SK-N-MC (cell line): ENCODE measurements around the gene PROK2.

ENCODE experiments used
- DNase-seq: peaks from one replicate; pipeline ENCODE4 v3.0.0-alpha.2; 2011; ENCODE audit warnings: low read depth, low spot score
- H3K27ac ChIP-seq: fragments of 200-600 bp; sonication (generic); 2 replicates; pipeline ENCODE4 v1.5.1; 2016; ENCODE audit warnings: mixed run types
- H3K36me3 ChIP-seq: fragments of 200-600 bp; sonication (generic); 2 replicates; pipeline ENCODE4 v1.6.1; 2017; ENCODE audit warnings: antibody characterized with exemption, low read length, mixed read lengths; ENCODE audit not compliant: insufficient read depth
- H3K4me3 ChIP-seq: fragments of 200-600 bp; sonication (generic); 2 replicates; pipeline ENCODE4 v1.5.1; 2016
- H3K9ac ChIP-seq: fragments of 200-600 bp; sonication (generic); 2 replicates; pipeline ENCODE4 v1.8.0; 2017; ENCODE audit warnings: mixed run types, mixed read lengths; ENCODE audit not compliant: insufficient read length
- H3K9me3 ChIP-seq: fragments of 200-600 bp; sonication (generic); 2 replicates; pipeline ENCODE4 v1.6.1; 2017; ENCODE audit warnings: low read depth, mild to moderate bottlenecking, antibody characterized with exemption, low read length, moderate library complexity, mixed read lengths
- EZH2 ChIP-seq: fragments of 200-600 bp; sonication (generic); IDR thresholded peaks from one replicate; pipeline ENCODE4 v1.6.1; 2017; ENCODE audit warnings: antibody characterized with exemption
- FOXP2 ChIP-seq: optimal IDR thresholded peaks from 2 replicates; pipeline ENCODE3; 2011; ENCODE audit warnings: mild to moderate bottlenecking, moderate library complexity; ENCODE audit not compliant: insufficient read depth; ENCODE audit errors: extremely low read length, control extremely low read depth
- POLR2AphosphoS5 ChIP-seq: IDR thresholded peaks from 2 replicates; pipeline ENCODE4 v1.6.1; 2012; ENCODE audit warnings: mild to moderate bottlenecking, low read depth, low read length, borderline replicate concordance

PROK2 gene

GRCh38 chr3:71784914-71785531, at the start of gene PROK2:
PROK2 (minus strand) TSS chr3:71785148; CDS start chr3:71785052, 96 bp downstream.
- no peaks in the 10 kb centered on the region for H3K36me3 ChIP-seq
- no peak within 1 kb of the TSS for H3K27ac ChIP-seq
- peak within 1 kb of the TSS; percentile 80 for H3K4me3 ChIP-seq
- no peak for DNase-seq
- TF ChIP-seq FOXP2: no peak
- TF ChIP-seq POLR2AphosphoS5: peak; percentile 25; the same call in 1 of the 2 replicates
- no peak for TF ChIP-seq EZH2
- H3K9me3 ChIP-seq: no peaks in the 10 kb centered on the region
- H3K9ac ChIP-seq: peak within 1 kb of the TSS; percentile 64

- DNase-seq: no peak
- TF ChIP-seq EZH2 (no peak), POLR2AphosphoS5 (no peak), FOXP2 (no peak)
Measured at GRCh38 chr3:71831599-71831998, 46.7 kb upstream of the PROK2 start.

DNA sequence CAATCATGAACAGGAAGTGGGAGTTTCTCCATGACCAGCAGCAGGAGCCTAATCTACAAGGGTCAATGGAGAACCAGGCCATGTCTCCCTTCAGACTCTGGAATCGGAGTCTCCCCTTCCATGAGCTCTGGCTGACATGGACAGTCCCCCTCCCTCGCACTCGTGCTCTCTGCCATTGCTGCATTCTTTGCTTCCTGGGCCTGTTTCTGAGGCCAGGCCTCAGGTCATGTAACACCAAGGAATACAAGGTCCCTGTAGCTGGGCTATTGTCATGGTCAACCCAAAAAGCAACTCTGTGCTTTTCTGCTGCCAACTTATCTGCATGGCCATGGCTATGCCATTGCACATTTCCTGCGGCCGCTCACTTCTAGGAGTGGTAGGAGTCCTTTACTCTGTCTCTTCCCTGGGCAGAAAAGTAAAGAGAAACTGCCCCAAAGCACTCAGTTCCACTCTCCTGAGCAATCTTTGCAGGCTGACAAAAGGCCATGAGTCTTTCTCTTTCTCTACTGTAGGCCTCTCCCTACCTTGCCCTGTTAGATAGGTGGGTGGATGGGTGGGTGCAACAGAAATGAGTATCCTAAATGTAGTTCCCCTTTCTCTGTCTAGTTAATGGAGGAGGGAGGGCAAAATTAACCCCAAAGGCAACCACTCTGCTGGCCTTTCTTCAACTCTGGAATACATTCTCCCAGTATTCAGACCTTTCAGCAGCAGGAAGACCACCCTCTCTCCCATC, 40.8 kb upstream of the PROK2 start:
- no peak overlapping the region for H3K4me3 ChIP-seq
- H3K36me3 ChIP-seq: no peaks in the 10 kb centered on the region
- DNase-seq: no peak
- no peak overlapping the region for H3K27ac ChIP-seq
- H3K9ac ChIP-seq: no peak overlapping the region
- no peaks in the 10 kb centered on the region for H3K9me3 ChIP-seq
- TF ChIP-seq EZH2 (no peak), POLR2AphosphoS5 (no peak), FOXP2 (no peak)

More at GRCh38 chr3:71831599-71831998, 46.7 kb upstream of the PROK2 start:
- Histone ChIP-seq H3K36me3 (no peaks in the 10 kb centered on the region), H3K4me3 (no peak overlapping the region), H3K9ac (no peak overlapping the region), H3K27ac (no peak overlapping the region), H3K9me3 (no peaks in the 10 kb centered on the region)

DNA sequence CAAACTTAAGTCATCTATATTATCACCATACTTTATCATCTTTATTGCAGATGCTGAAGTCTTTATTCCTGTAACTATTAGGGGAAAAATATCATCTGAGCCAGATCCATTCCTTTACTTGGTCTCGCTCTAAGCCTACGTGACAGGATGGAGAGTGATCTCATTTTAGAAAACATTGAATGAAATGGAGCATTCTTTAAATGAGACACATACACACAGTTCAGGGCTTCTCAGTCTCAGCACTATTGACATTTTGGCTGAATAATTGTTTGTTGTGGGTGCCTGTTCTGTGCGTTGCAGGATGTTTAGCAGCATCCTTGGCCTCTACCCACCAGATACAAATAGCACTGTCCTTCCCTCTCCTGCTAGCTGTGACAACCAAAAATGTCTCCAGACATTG, 36.2 kb upstream of the PROK2 start:
- no peak for DNase-seq
- Histone ChIP-seq H3K9ac (no peak overlapping the region), H3K9me3 (no peaks in the 10 kb centered on the region), H3K36me3 (no peaks in the 10 kb centered on the region), H3K4me3 (no peak overlapping the region), H3K27ac (no peak overlapping the region)
- TF ChIP-seq FOXP2 (no peak), POLR2AphosphoS5 (no peak), EZH2 (no peak)

GRCh38 chr3:71817262-71817661, 32.3 kb upstream of the PROK2 start:
- Histone ChIP-seq H3K9ac (no peak overlapping the region), H3K4me3 (no peak overlapping the region), H3K9me3 (no peaks in the 10 kb centered on the region), H3K27ac (no peak overlapping the region), H3K36me3 (no peaks in the 10 kb centered on the region)
- no peak for TF ChIP-seq EZH2
- no peak for TF ChIP-seq POLR2AphosphoS5
- TF ChIP-seq FOXP2: no peak
- no peak for DNase-seq

DNA sequence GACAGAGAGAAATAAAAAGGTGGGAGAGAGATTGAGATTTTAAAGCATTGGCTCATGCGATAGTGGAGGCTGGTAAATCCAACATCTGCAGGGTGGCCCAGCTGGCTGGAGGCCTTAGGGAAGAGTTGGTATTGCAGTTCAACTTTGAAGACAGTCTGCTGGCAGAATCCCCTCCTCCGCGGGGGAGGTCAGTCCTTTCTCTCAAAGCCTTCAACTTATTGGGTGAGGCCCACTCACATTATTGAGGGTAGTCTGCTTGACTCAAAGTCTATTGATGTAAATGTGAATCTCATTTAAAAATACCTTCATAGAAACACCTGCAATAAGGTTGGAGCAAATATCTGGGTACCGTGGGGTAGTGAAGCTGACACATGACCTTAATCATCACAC, 31.8 kb upstream of the PROK2 start:
- no peak for TF ChIP-seq POLR2AphosphoS5
- no peak for TF ChIP-seq FOXP2
- no peak for TF ChIP-seq EZH2
- no peak for DNase-seq
- no peak overlapping the region for H3K27ac ChIP-seq
- no peaks in the 10 kb centered on the region for H3K36me3 ChIP-seq
- H3K4me3 ChIP-seq: no peak overlapping the region
- H3K9ac ChIP-seq: no peak overlapping the region
- no peaks in the 10 kb centered on the region for H3K9me3 ChIP-seq

- Histone ChIP-seq H3K27ac (no peak overlapping the region), H3K36me3 (no peaks in the 10 kb centered on the region), H3K9ac (no peak overlapping the region), H3K4me3 (no peak overlapping the region), H3K9me3 (no peaks in the 10 kb centered on the region)
- TF ChIP-seq EZH2: no peak
- no peak for TF ChIP-seq FOXP2
- TF ChIP-seq POLR2AphosphoS5: no peak
- no peak for DNase-seq
Measured at GRCh38 chr3:71815340-71816067, 30.6 kb upstream of the PROK2 start.

- H3K9me3 ChIP-seq: no peaks in the 10 kb centered on the region
- no peak for TF ChIP-seq EZH2
- no peak for TF ChIP-seq POLR2AphosphoS5
- no peak for TF ChIP-seq FOXP2
- H3K36me3 ChIP-seq: no peaks in the 10 kb centered on the region
- no peak overlapping the region for H3K27ac ChIP-seq
- no peak overlapping the region for H3K4me3 ChIP-seq
- no peak for DNase-seq
- no peak overlapping the region for H3K9ac ChIP-seq
Measured at GRCh38 chr3:71813704-71814103, 28.8 kb upstream of the PROK2 start.
